LNCAP (cell line): ENCODE measurements around the gene KIAA1217.

Experiments
- TF ChIP-seq, protein P1 (sequence below): fragments of 450-650 bp; IDR thresholded peaks from 2 replicates; pipeline ENCODE4 v1.5.1; 2017; ENCODE audit warnings: mild to moderate bottlenecking

The KIAA1217 gene

DNA sequence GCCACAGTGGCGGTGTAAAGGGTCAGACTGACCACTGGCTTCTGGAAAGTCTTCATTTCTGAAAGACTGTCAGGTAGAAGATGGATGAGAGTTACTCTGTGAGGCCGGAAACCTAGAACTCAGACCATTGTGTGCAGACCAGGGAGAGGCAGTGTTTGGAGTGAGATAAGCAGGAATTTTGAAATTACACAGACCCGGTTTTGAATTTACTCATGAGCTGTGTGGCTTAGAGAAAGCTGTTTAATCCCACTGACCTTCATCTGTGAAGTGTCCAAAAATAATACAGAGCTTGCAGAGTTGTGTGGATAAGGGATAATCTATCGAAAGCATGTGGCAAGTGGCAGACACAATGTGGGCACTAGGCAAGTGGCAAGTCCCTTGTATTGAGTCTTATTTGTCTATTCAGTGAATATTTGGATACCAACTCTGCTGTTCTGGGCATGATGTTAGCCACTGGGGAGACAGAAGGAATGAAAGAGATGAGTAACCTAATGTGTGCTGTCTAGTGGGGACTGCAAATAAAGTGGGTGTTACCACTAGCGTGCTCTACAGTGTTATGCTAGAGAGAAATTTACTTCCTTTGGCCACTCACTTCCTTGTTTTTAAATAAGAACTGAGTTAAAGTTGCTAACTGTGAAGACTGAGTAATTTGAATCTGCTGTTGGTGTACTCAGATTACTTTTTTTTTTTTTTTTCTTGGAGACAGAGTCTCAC is 69.4 kb downstream of the KIAA1217 start:
- TF ChIP-seq, protein P1, sequence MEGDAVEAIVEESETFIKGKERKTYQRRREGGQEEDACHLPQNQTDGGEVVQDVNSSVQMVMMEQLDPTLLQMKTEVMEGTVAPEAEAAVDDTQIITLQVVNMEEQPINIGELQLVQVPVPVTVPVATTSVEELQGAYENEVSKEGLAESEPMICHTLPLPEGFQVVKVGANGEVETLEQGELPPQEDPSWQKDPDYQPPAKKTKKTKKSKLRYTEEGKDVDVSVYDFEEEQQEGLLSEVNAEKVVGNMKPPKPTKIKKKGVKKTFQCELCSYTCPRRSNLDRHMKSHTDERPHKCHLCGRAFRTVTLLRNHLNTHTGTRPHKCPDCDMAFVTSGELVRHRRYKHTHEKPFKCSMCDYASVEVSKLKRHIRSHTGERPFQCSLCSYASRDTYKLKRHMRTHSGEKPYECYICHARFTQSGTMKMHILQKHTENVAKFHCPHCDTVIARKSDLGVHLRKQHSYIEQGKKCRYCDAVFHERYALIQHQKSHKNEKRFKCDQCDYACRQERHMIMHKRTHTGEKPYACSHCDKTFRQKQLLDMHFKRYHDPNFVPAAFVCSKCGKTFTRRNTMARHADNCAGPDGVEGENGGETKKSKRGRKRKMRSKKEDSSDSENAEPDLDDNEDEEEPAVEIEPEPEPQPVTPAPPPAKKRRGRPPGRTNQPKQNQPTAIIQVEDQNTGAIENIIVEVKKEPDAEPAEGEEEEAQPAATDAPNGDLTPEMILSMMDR = no peak

DNA sequence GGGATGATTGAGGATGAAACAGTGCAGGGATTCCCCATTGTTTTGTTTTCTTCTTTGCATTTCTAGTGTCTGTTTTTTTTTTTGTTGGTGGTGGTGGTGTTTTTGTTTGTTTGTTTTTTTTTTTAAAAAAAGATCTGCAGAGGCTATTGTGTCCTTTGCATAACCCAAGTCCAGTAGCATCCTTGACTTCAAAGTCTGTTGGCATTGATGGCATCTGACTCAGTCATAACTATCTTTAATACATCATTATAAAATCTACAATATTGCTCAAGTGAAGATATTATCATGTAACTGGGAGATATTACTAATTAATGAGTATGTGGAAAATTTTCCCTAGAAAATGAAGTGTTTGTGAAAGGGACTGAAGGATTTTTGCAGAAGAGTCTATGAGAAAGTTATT is 70.2 kb downstream of the KIAA1217 start:
- TF ChIP-seq, protein P1 = no peak

DNA sequence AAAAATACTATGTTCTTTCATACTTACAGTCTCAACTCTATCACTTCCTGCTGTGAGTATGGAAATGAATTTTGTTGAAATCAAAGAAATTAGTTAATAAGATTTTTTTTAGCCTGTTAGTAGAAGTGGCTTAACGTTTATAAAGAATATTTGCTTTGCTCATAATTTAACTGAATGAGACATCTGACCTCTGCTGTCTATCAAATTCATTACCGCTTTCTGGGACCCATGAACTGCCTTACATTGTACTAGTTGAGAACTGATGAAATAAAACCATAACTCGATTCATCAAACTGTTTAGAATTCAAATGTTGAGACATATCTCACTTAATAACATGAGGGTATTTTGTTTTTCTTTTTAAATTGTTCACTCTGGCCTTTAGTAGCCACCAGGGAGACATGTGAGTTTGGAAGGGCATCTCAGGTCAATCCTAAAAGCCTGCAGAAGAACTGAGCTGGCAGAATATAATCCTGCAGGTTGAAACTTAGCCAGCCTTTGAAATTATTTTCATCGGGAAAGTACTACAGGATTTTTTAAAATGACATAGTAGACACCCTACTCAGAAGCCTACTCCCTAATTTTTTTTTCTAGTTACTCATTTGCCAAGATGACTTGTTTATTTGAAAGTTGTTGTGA is 78.7 kb downstream of the KIAA1217 start:
- TF ChIP-seq, protein P1 = peak; percentile 36; the same call in 1 of the 2 replicates

DNA sequence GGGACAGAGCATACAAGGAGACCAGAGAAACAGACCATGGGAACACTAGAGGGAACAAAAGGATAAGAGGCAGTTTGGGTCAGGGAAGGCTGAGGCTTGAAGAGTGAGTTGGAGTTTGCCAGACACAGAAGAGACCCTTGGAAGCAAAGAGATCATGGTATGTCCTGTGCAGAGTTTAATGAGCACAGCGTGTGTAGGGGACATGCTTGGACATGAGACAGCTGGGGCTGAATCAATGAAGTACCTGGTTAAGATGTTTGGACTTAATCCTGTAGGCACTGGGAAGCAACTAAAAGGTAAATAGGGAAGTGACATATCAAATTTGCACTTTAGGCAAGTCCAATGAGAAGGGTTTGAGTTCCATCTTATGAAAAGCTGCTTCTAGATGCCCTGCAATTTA is 79.6 kb downstream of the KIAA1217 start:
- TF ChIP-seq, protein P1 = no peak

DNA sequence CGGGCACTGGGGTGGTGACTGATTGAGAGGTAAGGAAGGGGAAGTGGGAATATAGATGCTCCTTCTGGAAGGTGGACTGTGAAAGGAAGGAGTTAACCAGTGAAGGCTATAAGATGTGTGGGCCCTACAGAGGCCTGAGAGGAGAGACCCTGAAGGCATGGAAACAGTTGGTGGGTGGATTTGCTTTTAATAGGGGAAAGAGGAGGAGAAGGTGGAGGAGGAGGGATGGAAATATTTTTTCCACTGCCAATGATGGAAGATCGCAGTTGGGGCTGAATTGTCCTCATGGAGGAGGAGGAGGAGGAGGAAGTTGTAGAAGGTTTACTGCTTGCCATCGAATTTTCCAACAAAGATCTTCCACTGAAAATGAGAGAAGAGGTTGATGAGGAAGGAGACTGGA is 80.3 kb downstream of the KIAA1217 start:
- TF ChIP-seq, protein P1 = no peak

DNA sequence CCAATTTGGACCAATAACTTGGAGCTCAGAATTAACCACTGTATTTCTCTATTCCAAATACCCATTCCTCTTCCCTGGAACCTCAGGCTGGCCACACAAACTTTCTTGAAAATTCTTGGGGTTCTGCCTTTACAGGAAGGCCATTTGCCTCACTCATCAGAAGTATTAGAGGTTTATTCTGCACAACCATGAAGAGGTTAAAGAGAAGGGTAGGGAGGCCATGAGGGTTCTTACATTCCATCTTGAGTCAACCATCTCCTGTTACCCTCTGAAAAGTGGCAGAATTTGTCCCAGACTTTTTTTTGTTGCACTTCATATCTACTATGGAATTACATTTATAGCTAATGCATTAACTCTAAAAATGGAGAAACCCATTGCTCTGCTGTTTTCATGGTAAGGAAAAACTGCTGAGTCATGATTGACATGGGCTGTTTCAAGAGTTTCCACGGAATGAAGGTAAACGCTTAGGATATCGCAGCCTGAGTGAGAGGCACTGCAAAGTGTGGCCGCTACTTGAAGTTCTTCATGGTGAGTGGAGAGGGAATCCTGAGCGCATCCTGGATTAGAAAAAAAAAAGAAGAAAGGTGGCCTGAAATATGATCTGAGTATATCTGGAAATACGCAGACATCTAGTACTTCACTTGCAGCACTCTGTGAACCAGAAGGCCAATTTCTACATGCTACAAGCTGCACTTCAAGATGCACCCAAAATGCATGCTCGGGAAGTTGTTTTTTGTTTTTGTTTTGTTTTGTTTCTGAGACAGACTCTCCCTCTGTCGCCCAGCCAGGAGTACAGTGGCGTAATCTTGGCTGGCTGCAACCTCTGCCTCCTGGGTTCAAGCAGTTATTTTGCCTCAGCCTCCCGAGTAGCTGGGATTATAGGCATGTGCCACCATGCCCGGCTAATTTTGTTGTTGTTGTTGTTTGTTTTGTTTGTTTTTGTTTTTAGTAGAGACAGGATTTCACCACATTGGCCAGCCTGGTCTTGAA is 83.7 kb downstream of the KIAA1217 start:
- TF ChIP-seq, protein P1 = no peak

DNA sequence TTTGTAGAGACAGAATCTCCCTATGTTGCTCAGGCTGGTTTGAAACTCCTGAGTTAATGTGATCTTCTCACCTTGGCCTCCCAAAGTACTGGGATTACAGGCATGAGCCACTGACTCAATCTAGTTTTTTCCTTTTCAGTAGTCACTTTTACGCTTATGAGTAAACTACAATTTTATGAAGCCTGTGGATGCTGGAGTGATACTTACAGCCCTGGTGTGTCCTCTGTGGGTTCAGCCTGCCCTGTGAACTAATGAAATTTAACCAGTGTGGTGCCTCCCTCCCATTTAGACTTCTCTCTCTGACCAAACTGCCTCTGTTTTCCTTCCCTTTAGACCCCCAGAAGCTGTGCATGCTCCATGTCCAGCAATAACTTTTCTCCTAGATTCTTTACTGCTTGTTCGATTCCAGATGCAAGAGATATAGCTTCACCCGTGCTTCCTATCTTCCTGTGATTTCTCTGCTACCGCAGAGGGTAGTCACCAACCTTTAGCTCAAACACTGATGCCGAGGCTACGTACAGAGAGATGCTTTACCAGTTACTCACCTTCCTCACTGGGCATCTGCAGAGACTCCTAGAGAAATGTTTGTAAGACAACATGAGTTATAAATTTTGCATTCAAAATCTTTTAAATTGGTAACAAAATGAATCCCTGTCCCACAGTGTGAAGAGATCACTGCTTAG is 90.8 kb downstream of the KIAA1217 start:
- TF ChIP-seq, protein P1 = no peak
